HCT116 (cell line): ENCODE data around the gene PLA2G1B.

ENCODE experiments used
- CEBPB ChIP-seq: IDR thresholded peaks from 2 replicates; pipeline ENCODE4 v1.6.1; 2012; ENCODE audit warnings: low read depth
- EZH2 ChIP-seq: fragments of 200-600 bp; sonication (generic); IDR thresholded peaks from 2 replicates; pipeline ENCODE4 v1.6.1; 2017; ENCODE audit warnings: antibody characterized with exemption, mixed run types
- EZH2phosphoT487 ChIP-seq: fragments of 200-600 bp; IDR thresholded peaks from 2 replicates; pipeline ENCODE4 v1.6.1; 2018; ENCODE audit warnings: antibody characterized with exemption, borderline replicate concordance
- FOSL1 ChIP-seq: IDR thresholded peaks from 2 replicates; pipeline ENCODE4 v1.6.1; 2012; ENCODE audit warnings: low read depth
- POLR2A ChIP-seq: IDR thresholded peaks from 2 replicates; pipeline ENCODE4 v1.7.0; 2011; ENCODE audit warnings: borderline replicate concordance; ENCODE audit not compliant: insufficient read depth, insufficient read length; ENCODE audit errors: extremely low read depth
- RAD21 ChIP-seq: IDR thresholded peaks from 2 replicates; pipeline ENCODE4 v1.6.1; 2012; ENCODE audit warnings: low read depth, mild to moderate bottlenecking
- SIN3A ChIP-seq: IDR thresholded peaks from 2 replicates; pipeline ENCODE4 v1.6.1; 2012; ENCODE audit warnings: low read depth
- SP1 ChIP-seq: IDR thresholded peaks from 2 replicates; pipeline ENCODE4 v1.6.1; 2012; ENCODE audit warnings: low read depth
- SRF ChIP-seq: IDR thresholded peaks from 2 replicates; pipeline ENCODE4 v1.6.1; 2012; ENCODE audit warnings: low read depth
- TCF7L2 ChIP-seq: IDR thresholded peaks from 2 replicates; pipeline ENCODE4 v1.7.0; 2011; ENCODE audit warnings: borderline replicate concordance, inconsistent platforms; ENCODE audit not compliant: insufficient read depth, insufficient read length; ENCODE audit errors: extremely low read depth
- YY1 ChIP-seq: IDR thresholded peaks from 2 replicates; pipeline ENCODE4 v1.6.1; 2011; ENCODE audit warnings: low read length, low read depth, moderate library complexity, mild to moderate bottlenecking; ENCODE audit not compliant: insufficient replicate concordance; ENCODE audit errors: extremely low read depth
- TF ChIP-seq, protein P1 (sequence below), 3 experiments: fragments of 200-600 bp in 1 of 3; sonication (generic) in 1 of 3; IDR thresholded peaks in 2 of 3; conservative IDR thresholded peaks in 1 of 3; 2 replicates each; pipeline ENCODE4 v1.5.1; 2012 to 2017; ENCODE audit warnings: low read depth in 2 of 3, low read length in 2 of 3, antibody characterized with exemption in 1 of 3, borderline replicate concordance in 1 of 3, control low read depth in 1 of 3, mild to moderate bottlenecking in 1 of 3, mixed read lengths in 1 of 3, mixed run types in 1 of 3, moderate library complexity in 1 of 3; ENCODE audit not compliant: insufficient read depth in 1 of 3
- TF ChIP-seq, protein P2 (sequence below): IDR thresholded peaks from 2 replicates; pipeline ENCODE4 v1.6.1; 2011; ENCODE audit warnings: mild to moderate bottlenecking, low read length, moderate library complexity; ENCODE audit not compliant: insufficient replicate concordance; ENCODE audit errors: extremely low read depth
- TF ChIP-seq, protein P3 (sequence below): IDR thresholded peaks from 2 replicates; pipeline ENCODE4 v1.6.1; 2012

DNA sequence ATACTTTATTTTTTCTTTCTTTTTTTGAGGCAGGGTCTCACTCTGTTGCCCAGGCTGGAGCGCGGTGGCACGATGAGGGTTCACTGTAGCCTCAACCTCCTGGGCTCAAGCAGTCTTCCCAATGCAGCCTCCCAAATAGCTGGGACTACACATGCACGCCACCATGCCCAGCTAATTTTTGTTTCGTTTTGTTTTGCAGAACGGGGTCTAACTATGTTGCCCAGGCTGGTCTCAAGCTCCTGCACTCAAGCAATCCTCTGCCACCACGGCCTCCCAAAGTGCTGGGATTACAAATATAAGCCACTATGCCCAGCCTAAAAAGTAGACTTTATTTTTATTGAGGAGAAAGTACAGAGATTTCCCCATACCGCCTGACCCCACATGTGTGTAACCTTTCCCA, 46.1 kb upstream of the PLA2G1B start:
- TF ChIP-seq, protein P1, sequence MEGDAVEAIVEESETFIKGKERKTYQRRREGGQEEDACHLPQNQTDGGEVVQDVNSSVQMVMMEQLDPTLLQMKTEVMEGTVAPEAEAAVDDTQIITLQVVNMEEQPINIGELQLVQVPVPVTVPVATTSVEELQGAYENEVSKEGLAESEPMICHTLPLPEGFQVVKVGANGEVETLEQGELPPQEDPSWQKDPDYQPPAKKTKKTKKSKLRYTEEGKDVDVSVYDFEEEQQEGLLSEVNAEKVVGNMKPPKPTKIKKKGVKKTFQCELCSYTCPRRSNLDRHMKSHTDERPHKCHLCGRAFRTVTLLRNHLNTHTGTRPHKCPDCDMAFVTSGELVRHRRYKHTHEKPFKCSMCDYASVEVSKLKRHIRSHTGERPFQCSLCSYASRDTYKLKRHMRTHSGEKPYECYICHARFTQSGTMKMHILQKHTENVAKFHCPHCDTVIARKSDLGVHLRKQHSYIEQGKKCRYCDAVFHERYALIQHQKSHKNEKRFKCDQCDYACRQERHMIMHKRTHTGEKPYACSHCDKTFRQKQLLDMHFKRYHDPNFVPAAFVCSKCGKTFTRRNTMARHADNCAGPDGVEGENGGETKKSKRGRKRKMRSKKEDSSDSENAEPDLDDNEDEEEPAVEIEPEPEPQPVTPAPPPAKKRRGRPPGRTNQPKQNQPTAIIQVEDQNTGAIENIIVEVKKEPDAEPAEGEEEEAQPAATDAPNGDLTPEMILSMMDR (IDR thresholded peaks at IDR 0.05 in 2 of 3, conservative IDR thresholded peaks at IDR 0.05 in 1 of 3; ENCODE audit: borderline replicate concordance in 1 of 3, insufficient read depth in 1 of 3, low read depth in 2 of 3, low read length in 2 of 3): no peak
- TF ChIP-seq FOSL1 (no peak), EZH2phosphoT487 (no peak), POLR2A (no peak), EZH2 (no peak), SIN3A (no peak), SP1 (no peak), SRF (no peak), YY1 (no peak), TCF7L2 (no peak), CEBPB (no peak), RAD21 (no peak)
- TF ChIP-seq, protein P2, sequence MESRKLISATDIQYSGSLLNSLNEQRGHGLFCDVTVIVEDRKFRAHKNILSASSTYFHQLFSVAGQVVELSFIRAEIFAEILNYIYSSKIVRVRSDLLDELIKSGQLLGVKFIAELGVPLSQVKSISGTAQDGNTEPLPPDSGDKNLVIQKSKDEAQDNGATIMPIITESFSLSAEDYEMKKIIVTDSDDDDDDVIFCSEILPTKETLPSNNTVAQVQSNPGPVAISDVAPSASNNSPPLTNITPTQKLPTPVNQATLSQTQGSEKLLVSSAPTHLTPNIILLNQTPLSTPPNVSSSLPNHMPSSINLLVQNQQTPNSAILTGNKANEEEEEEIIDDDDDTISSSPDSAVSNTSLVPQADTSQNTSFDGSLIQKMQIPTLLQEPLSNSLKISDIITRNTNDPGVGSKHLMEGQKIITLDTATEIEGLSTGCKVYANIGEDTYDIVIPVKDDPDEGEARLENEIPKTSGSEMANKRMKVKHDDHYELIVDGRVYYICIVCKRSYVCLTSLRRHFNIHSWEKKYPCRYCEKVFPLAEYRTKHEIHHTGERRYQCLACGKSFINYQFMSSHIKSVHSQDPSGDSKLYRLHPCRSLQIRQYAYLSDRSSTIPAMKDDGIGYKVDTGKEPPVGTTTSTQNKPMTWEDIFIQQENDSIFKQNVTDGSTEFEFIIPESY: no peak
- TF ChIP-seq, protein P3, sequence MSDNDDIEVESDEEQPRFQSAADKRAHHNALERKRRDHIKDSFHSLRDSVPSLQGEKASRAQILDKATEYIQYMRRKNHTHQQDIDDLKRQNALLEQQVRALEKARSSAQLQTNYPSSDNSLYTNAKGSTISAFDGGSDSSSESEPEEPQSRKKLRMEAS: no peak
